Lower lobe of right lung (tissue), 2 donors: ENCODE results near the gene ZFHX2. TPM values are rescaled to one million over a fixed set of nuclear protein-coding genes. Genes with fewer than 3 reads are reported as not detected.
A peak's percentile ranks its signal among the peaks of the same experiment; 100 is the strongest.

Experiments
- ATAC-seq, 2 donors: fragments of 200-7000 bp; cut with Tn5 transposase; one replicate each; pipeline ENCODE4 v1.9.1; 2020 to 2022; ENCODE audit warnings: mild to moderate bottlenecking in 2 of 2, moderate library complexity in 2 of 2
- DNase-seq: peaks from one replicate; pipeline ENCODE4 v3.0.0-alpha.2; 2020
- H3K27ac ChIP-seq: fragments of 200-600 bp; one replicate; pipeline ENCODE4 v1.8.0; 2022
- H3K27me3 ChIP-seq: fragments of 200-600 bp; one replicate; pipeline ENCODE4 v1.8.0; 2022; ENCODE audit warnings: low read depth
- H3K36me3 ChIP-seq: fragments of 200-600 bp; one replicate; pipeline ENCODE4 v1.8.0; 2022; ENCODE audit warnings: mild to moderate bottlenecking
- H3K4me1 ChIP-seq: fragments of 200-600 bp; one replicate; pipeline ENCODE4 v1.8.0; 2022
- H3K4me3 ChIP-seq: fragments of 200-600 bp; one replicate; pipeline ENCODE4 v1.8.0; 2022; ENCODE audit warnings: mild to moderate bottlenecking
- H3K9me3 ChIP-seq: fragments of 200-600 bp; one replicate; pipeline ENCODE4 v1.8.0; 2022
- CTCF ChIP-seq: fragments of 200-600 bp; IDR thresholded peaks from one replicate; pipeline ENCODE4 v1.8.0; 2022; ENCODE audit warnings: antibody characterized with exemption, mild to moderate bottlenecking
- intact Hi-C: fragments of 100-400 bp; cut with DNase I; formaldehyde crosslinking; loops from one replicate; pipeline ENCODE4 v1.11.0; 2022
- total RNA-seq: library from RNA; stranded (reverse); fragmentation: NEBNext Ultra II Directional; extraction: Animal tissue kit (Norgen Biotek cat#: 25700); gene quantifications from one replicate; pipeline ENCODE4 v1.2.1, GENCODE V29; 2021
- donor health status: DM: no; HTN: yes; CAD: no; lungs with severe emphysema.

The ZFHX2 gene
- total RNA-seq, 1 donor from 2014 or later: 5.1 TPM

- DNase-seq: no peak
Measured at GRCh38 chr14:23564181-23564812, 12.7 kb upstream of the ZFHX2 start.

GRCh38 chr14:23563473-23564180 is 12.1 kb upstream of the ZFHX2 start:
- H3K27me3 ChIP-seq: no peaks in the 10 kb centered on the region
- no peak overlapping the region for H3K27ac ChIP-seq
- H3K4me1 ChIP-seq: peaks cover 17% of the 10 kb centered on the region
- H3K36me3 ChIP-seq: peaks cover 70% of the 10 kb centered on the region
- H3K4me3 ChIP-seq: no peak overlapping the region
- DNase-seq (no peak), ATAC-seq (no peak)
- intact Hi-C loops: loop anchor here (10.0 kb wide), 1 partner anchor 89 kb away; no protein-coding TSS in a partner anchor
- TF ChIP-seq CTCF: no peak
- no peaks in the 10 kb centered on the region for H3K9me3 ChIP-seq

More at GRCh38 chr14:23564181-23564812, 12.7 kb upstream of the ZFHX2 start:
- Histone ChIP-seq H3K27ac (no peak overlapping the region), H3K4me1 (peaks cover 23% of the 10 kb centered on the region), H3K4me3 (no peak overlapping the region), H3K9me3 (no peaks in the 10 kb centered on the region), H3K36me3 (peaks cover 63% of the 10 kb centered on the region), H3K27me3 (no peaks in the 10 kb centered on the region)
- ATAC-seq: no peak
- no peak for TF ChIP-seq CTCF
- intact Hi-C loops: loop anchor here (10.0 kb wide), 1 partner anchor 89 kb away; no protein-coding TSS in a partner anchor

GRCh38 chr14:23562822-23563472 is 11.4 kb upstream of the ZFHX2 start:
- ATAC-seq (peak; percentile 30 to 57), DNase-seq (no peak)
- intact Hi-C loops: loop anchor here (10.0 kb wide), 1 partner anchor 88 kb away; no protein-coding TSS in a partner anchor
- Histone ChIP-seq H3K27me3 (no peaks in the 10 kb centered on the region), H3K4me1 (peaks cover 10% of the 10 kb centered on the region), H3K9me3 (no peaks in the 10 kb centered on the region), H3K4me3 (no peak overlapping the region), H3K36me3 (peaks cover 77% of the 10 kb centered on the region), H3K27ac (no peak overlapping the region)
- peak; percentile 90 for TF ChIP-seq CTCF

GRCh38 chr14:23561873-23562821 is 10.6 kb upstream of the ZFHX2 start:
- H3K4me1 ChIP-seq: peaks cover 9% of the 10 kb centered on the region
- TF ChIP-seq CTCF: no peak
- ATAC-seq: peak; percentile 29 to 62
- H3K4me3 ChIP-seq: no peak overlapping the region
- H3K27me3 ChIP-seq: no peaks in the 10 kb centered on the region
- H3K36me3 ChIP-seq: peaks cover 79% of the 10 kb centered on the region
- intact Hi-C loops: loop anchor here (10.0 kb wide), 1 partner anchor 87 kb away; no protein-coding TSS in a partner anchor
- H3K27ac ChIP-seq: no peak overlapping the region
- no peaks in the 10 kb centered on the region for H3K9me3 ChIP-seq
- DNase-seq: no peak

GRCh38 chr14:23561259-23561658 is 9.7 kb upstream of the ZFHX2 start:
- ATAC-seq: no peak
- peaks cover 11% of the 10 kb centered on the region for H3K4me1 ChIP-seq
- no peak for DNase-seq
- no peaks in the 10 kb centered on the region for H3K27me3 ChIP-seq
- no peak for TF ChIP-seq CTCF
- H3K27ac ChIP-seq: no peak overlapping the region
- no peak overlapping the region for H3K4me3 ChIP-seq
- intact Hi-C loops: loop anchor here (10.0 kb wide), 1 partner anchor 86 kb away; no protein-coding TSS in a partner anchor
- no peaks in the 10 kb centered on the region for H3K9me3 ChIP-seq
- peaks cover 79% of the 10 kb centered on the region for H3K36me3 ChIP-seq
